HCT116 (cell line): ENCODE data around the gene ZNF74. TPM values are rescaled to one million over a fixed set of nuclear protein-coding genes. Genes with fewer than 3 reads are reported as not detected.

Experiments
- ATAC-seq: fragments of 200-7000 bp; cut with Tn5 transposase; 2 replicates; pipeline ENCODE4 v1.9.1; 2020; ENCODE audit warnings: mild to moderate bottlenecking, moderate library complexity
- BruUV-seq: library from RNA; stranded (reverse); fragments of 400-500 nt; replicated peaks from 2 replicates; lab custom pipeline; 2021; lab: Mats Ljungman, UMichigan
- CTCF ChIA-PET: fragments of 300-600 bp; sonication (Branson Sonifier 250); formaldehyde crosslinking; loops from one replicate; lab custom pipeline; 2021; ENCODE audit warnings: antibody characterized with exemption; lab: Charles Lee
- POLR2A ChIA-PET: fragments of 300-600, 350-600 bp; sonication (Branson Sonifier 250); formaldehyde crosslinking; loops from one replicate; lab custom pipeline; 2021; ENCODE audit warnings: antibody characterized with exemption; lab: Charles Lee
- RAD21 ChIA-PET, 2 experiments: fragments of 300-600 bp; sonication (Branson Sonifier 250); formaldehyde crosslinking; loops; one replicate each; lab custom pipeline; 2023; ENCODE audit warnings: low total read pairs in 2 of 2; ENCODE audit not compliant: uncharacterized antibody in 2 of 2, unreplicated experiment in 2 of 2, low non-redundant PET in 1 of 2; lab: Charles Lee
- DNase-seq: peaks from one replicate; pipeline ENCODE4 v3.0.0-alpha.2; 2010; ENCODE audit warnings: low read depth, low spot score
- H2AFZ ChIP-seq: fragments of 200-600 bp; shearing (Covaris generic), sonication (generic); 2 replicates; pipeline ENCODE4 v1.6.1; 2017; ENCODE audit warnings: low read depth, mixed run types, mixed read lengths, antibody characterized with exemption, low read length; ENCODE audit not compliant: poor library complexity, severe bottlenecking
- H3K27ac ChIP-seq: 2 replicates; pipeline ENCODE4 v1.5.1; 2012; ENCODE audit warnings: low read depth, low read length
- H3K27me3 ChIP-seq: fragments of 200-600 bp; sonication (generic); 2 replicates; pipeline ENCODE4 v1.6.1; 2016; ENCODE audit warnings: mixed run types, low read length, mixed read lengths; ENCODE audit not compliant: insufficient read depth
- H3K36me3 ChIP-seq, 2 experiments: fragments of 200-500 bp in 1 of 2; fragments of 200-600 bp in 1 of 2; sonication (Bioruptor generic) in 1 of 2; sonication (generic) in 1 of 2; 2 replicates each; pipeline versions ENCODE4 v1.5.1 to v1.6.1; 2014 to 2016; ENCODE audit warnings: low read length in 2 of 2, inconsistent platforms in 1 of 2, mixed read lengths in 1 of 2, mixed run types in 1 of 2; ENCODE audit not compliant: insufficient read depth in 2 of 2, control insufficient read depth in 1 of 2
- H3K4me1 ChIP-seq, 2 experiments: fragments of 200-600 bp in 1 of 2; sonication (generic) in 1 of 2; 2 replicates each; pipeline versions ENCODE4 v1.5.1 to v1.6.1; 2012 to 2017; ENCODE audit warnings: low read length in 2 of 2, inconsistent platforms in 1 of 2, mild to moderate bottlenecking in 1 of 2, mixed read lengths in 1 of 2, mixed run types in 1 of 2, moderate library complexity in 1 of 2; ENCODE audit not compliant: insufficient read depth in 2 of 2, control insufficient read depth in 1 of 2
- H3K4me2 ChIP-seq: fragments of 200-600 bp; sonication (generic); 2 replicates; pipeline ENCODE4 v1.6.1; 2017; ENCODE audit warnings: mixed run types, low read length, mixed read lengths
- H3K4me3 ChIP-seq, 2 experiments: fragments of 200-600 bp in 1 of 2; sonication (generic) in 1 of 2; replicated peaks in 1 of 2; 2 replicates each; pipeline ENCODE4 v1.5.1; 2011 to 2016; ENCODE audit warnings: low read length in 2 of 2, control low read depth in 1 of 2, low read depth in 1 of 2, mild to moderate bottlenecking in 1 of 2, mixed read lengths in 1 of 2, mixed run types in 1 of 2
- H3K79me2 ChIP-seq: fragments of 200-600 bp; sonication (generic); 2 replicates; pipeline ENCODE4 v1.6.1; 2017; ENCODE audit warnings: mild to moderate bottlenecking, mixed run types, low read length, moderate library complexity, mixed read lengths; ENCODE audit not compliant: insufficient read depth
- H3K9ac ChIP-seq: fragments of 200-600 bp; sonication (generic); 2 replicates; pipeline ENCODE4 v1.6.1; 2016; ENCODE audit warnings: low read length, mixed read lengths
- H3K9me2 ChIP-seq: fragments of 200-600 bp; sonication (generic), shearing (Covaris generic); 2 replicates; pipeline ENCODE4 v1.6.1; 2017; ENCODE audit warnings: mixed run types, mild to moderate bottlenecking, moderate library complexity; ENCODE audit not compliant: insufficient read depth
- H3K9me3 ChIP-seq, 2 experiments: fragments of 200-500 bp in 1 of 2; fragments of 200-600 bp in 1 of 2; sonication (Bioruptor generic) in 1 of 2; sonication (generic) in 1 of 2; 2 replicates each; pipeline ENCODE4 v1.6.1; 2014 to 2017; ENCODE audit warnings: low read length in 2 of 2, mixed read lengths in 2 of 2, inconsistent platforms in 1 of 2, low read depth in 1 of 2, mild to moderate bottlenecking in 1 of 2, mixed run types in 1 of 2, moderate library complexity in 1 of 2; ENCODE audit not compliant: control insufficient read depth in 1 of 2, insufficient read depth in 1 of 2
- H4K20me1 ChIP-seq: fragments of 200-600 bp; sonication (generic), shearing (Covaris generic); 2 replicates; pipeline ENCODE4 v1.6.1; 2017; ENCODE audit warnings: mixed run types, mild to moderate bottlenecking, moderate library complexity; ENCODE audit not compliant: insufficient read depth
- ATF3 ChIP-seq: IDR thresholded peaks from 2 replicates; pipeline ENCODE4 v1.6.1; 2012
- CBX3 ChIP-seq: IDR thresholded peaks from 2 replicates; pipeline ENCODE4 v1.6.1; 2012; ENCODE audit warnings: low read depth
- REST ChIP-seq: IDR thresholded peaks from 2 replicates; pipeline ENCODE4 v1.6.1; 2012; ENCODE audit warnings: low read depth
- intact Hi-C: fragments of 100-400 bp; cut with micrococcal nuclease; formaldehyde crosslinking; loops from 2 replicates; pipeline ENCODE4 v1.10.0; 2022
- total RNA-seq: library from RNA; stranded (reverse); gene quantifications from one replicate; pipeline ENCODE4 v1.2.1, GENCODE V29; 2021; ENCODE audit not compliant: unreplicated experiment

Gene ZNF74
- total RNA-seq, 1 experiment from 2014 or later = 15.4 TPM

DNA sequence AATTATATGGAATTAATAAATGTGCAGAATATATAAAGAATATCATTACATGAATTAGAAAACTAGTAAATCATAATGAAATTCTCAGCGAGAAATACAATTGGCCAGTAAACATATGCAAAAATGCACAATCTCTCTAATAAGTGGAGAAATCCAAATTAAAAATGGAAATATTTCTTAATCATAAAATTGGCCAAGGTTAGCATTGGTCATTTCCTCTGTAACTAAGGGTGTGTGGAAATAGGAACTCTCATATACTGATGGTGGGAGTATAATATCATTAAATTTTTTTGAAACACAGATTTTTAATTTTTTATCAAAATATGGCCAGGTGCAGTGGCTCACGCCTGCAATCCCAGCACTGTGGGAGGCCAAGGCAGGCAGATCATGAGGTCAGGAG, 7.6 kb upstream of the ZNF74 start (continued):
- no peak for TF ChIP-seq REST
- no peak for TF ChIP-seq CBX3
- TF ChIP-seq ATF3 = no peak

DNA sequence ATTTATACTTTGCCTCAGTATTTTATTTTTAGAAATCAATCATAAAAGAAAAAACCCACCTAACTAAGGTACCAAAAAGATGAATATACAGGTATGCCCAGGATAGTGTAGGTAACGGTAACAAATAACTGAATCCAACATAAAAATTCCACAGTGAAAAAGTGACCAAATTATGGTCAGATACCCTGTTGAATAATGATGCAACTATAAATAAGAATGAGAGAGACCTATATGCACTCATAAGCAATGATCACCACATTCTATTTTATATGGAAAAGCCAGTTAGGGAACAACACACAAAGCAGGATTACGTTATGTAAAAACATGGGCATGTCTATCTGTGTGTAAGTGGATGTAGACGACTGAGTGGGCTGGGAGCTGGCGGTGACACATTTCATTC, 7.0 kb upstream of the ZNF74 start:
- Histone ChIP-seq H3K27me3 (no peaks in the 10 kb centered on the region), H3K4me2 (no peak overlapping the region), H4K20me1 (no peaks in the 10 kb centered on the region), H3K9ac (no peak overlapping the region), H3K4me1 (no peaks in the 10 kb centered on the region), H3K27ac (no peak overlapping the region), H3K4me3 (no peak overlapping the region), H2AFZ (no peak overlapping the region), H3K36me3 (no peaks in the 10 kb centered on the region), H3K79me2 (no peaks in the 10 kb centered on the region), H3K9me2 (no peaks in the 10 kb centered on the region), H3K9me3 (no peaks in the 10 kb centered on the region)
- BruUV-seq = no TSS peak
- no peak for TF ChIP-seq ATF3
- intact Hi-C loops = no loop called here
- ChIA-PET POLR2A (no interaction called here), CTCF (no interaction called here), RAD21 (no interaction called here)
- DNase-seq (no peak), ATAC-seq (no peak)
